ENCODE results near the gene DRAP1. TPM values are rescaled to one million over a fixed set of nuclear protein-coding genes. Genes with fewer than 3 reads are reported as not detected.

The DRAP1 gene
- total and polyA plus RNA-seq, 2 experiments from 2014 or later: 121 to 294 TPM

GRCh38 chr11:65903715-65904114 lies 15.5 kb upstream of the DRAP1 start:
- no peak overlapping the region; the same call in 2 of the 3 replicates for H3K4me3 Mint-ChIP-seq

More at GRCh38 chr11:65903715-65904114, 15.5 kb upstream of the DRAP1 start:
- TF ChIP-seq POLR2AphosphoS5 (IDR thresholded peaks at IDR 0.05; ENCODE audit: low read depth) (no peak), REST (IDR thresholded peaks at IDR 0.05; ENCODE audit: unreplicated experiment) (no peak), EZH2phosphoT487 (IDR thresholded peaks at IDR 0.05; ENCODE audit: unreplicated experiment) (no peak), NANOG (IDR thresholded peaks at IDR 0.05; ENCODE audit: borderline replicate concordance) (no peak), ZNF462 (CRISPR knock-in tag; IDR thresholded peaks at IDR 0.05) (no peak), ZNF331 (CRISPR knock-in tag; IDR thresholded peaks at IDR 0.05; ENCODE audit: low read depth) (no peak)
- Mint-ChIP-seq H3K27ac (no peak overlapping the region), H3K36me3 (ENCODE audit: low read depth) (no peaks in the 10 kb centered on the region), H3K4me1 (peaks cover 6% of the 10 kb centered on the region; the same call in 2 of the 3 replicates), H3K9me3 (peaks cover 1% of the 10 kb centered on the region; the same call in 1 of the 3 replicates), H3K27me3 (ENCODE audit: insufficient read depth, low read depth, poor library complexity) (peaks cover 41% of the 10 kb centered on the region)
- H3K27ac ChIP-seq (ENCODE audit: low read depth): no peak overlapping the region
- no peaks in the 10 kb centered on the region for H4K20me1 ChIP-seq (replicated peaks; ENCODE audit: insufficient read depth)
- no peak overlapping the region for H3K4me3 ChIP-seq
- peaks cover 10% of the 10 kb centered on the region; the same call in 1 of the 2 replicates for H3F3A ChIP-seq (replicated peaks; ENCODE audit: low read depth)
- no peaks in the 10 kb centered on the region for H3K9me2 ChIP-seq (ENCODE audit: insufficient read depth)
- no peaks in the 10 kb centered on the region for H3K36me3 ChIP-seq (ENCODE audit: insufficient read depth)
- DNase-seq (ENCODE audit: low spot score) (no peak), ATAC-seq (no peak)
- H3K79me2 ChIP-seq (replicated peaks; ENCODE audit: insufficient read depth): no peaks in the 10 kb centered on the region
- no peak overlapping the region for H2AFZ ChIP-seq
- H3K4me2 ChIP-seq: no peak overlapping the region
- peaks cover 3% of the 10 kb centered on the region for H3K4me1 ChIP-seq (ENCODE audit: insufficient read depth)
- peaks cover 58% of the 10 kb centered on the region for H3K27me3 ChIP-seq (ENCODE audit: insufficient read depth)
